HG03457 (cell line): ENCODE results near the gene CDCP1.

Experiments used
- ATAC-seq: cut with Tn5 transposase; IDR thresholded peaks from one replicate; pipeline ENCODE4 v1.9.1; 2021; ENCODE audit warnings: moderate number of reproducible peaks; ENCODE audit not compliant: unreplicated experiment

The CDCP1 gene

GRCh38 chr3:45139372-45140140 is 6.6 kb downstream of the CDCP1 start:
- ATAC-seq, result no peak

DNA sequence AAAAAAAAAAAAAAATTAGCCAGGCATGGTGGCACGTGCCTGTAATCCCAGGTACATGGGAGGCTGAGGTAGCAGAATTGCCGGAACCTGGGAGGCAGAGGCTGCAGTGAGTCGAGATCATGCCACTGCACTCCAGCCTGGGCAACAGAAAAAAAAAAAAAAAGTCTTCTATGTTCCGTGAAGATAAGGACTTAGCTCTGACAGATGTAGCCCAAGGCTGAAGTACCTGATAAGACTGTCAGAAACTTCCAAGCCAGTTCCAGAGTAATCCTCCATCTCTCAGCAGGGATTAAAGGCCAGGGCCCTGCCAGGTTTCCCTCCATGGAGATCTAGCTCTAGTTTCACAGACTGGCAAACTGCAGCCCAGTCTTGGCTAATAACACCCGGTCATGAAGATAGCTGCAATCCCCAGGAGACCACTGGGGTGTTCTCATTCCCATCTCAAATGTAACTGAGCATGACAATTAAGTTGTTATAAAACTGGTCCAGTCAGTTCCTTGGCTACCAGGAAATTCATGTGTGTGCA is 8.5 kb downstream of the CDCP1 start:
- ATAC-seq, result no peak

DNA sequence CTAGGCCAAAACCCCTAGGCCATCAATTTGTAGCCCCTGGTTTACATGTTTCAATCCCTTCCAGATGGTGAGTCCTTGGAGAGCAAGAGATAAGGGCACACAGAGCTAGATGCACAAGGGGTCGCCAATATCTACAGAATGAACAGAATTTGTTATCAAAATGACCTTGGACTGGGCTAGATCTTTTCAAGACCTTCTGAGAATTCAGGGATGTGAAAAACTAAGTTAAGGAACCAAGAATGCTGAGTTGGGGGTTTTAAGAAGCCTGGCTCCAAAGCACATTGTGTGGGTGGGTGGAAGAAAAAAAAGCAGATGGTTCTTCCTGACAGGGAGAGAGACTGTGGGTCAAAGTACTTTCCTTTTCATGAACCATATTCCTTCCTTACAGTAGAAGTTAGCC is 10.2 kb downstream of the CDCP1 start:
- ATAC-seq, result no peak

GRCh38 chr3:45134758-45135521 is 11.2 kb downstream of the CDCP1 start:
- no peak for ATAC-seq

- no peak for ATAC-seq
Measured at GRCh38 chr3:45132568-45133211, 13.5 kb downstream of the CDCP1 start.

DNA sequence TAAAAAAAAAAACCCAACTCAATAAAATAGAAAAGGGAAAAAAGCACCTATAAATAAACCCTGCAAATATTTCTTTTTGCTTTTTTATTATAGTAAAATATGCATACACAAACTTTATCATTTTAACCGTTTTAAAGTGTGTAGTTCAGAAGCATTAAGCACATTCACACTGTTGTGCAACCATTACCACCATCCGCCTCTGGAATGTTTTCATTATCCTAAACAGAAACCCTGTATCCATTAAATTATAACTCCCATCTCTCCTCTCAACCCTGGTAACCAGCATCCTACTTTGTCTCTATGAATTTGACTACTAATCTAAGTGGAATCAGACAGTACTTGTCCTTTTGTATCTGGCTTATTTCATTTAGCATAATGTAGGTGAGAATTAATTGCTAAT is 15.0 kb downstream of the CDCP1 start:
- ATAC-seq, result no peak

- ATAC-seq, result no peak
Measured at GRCh38 chr3:45130476-45130875, 15.7 kb downstream of the CDCP1 start.

GRCh38 chr3:45128950-45129349 is 17.2 kb downstream of the CDCP1 start:
- no peak for ATAC-seq

DNA sequence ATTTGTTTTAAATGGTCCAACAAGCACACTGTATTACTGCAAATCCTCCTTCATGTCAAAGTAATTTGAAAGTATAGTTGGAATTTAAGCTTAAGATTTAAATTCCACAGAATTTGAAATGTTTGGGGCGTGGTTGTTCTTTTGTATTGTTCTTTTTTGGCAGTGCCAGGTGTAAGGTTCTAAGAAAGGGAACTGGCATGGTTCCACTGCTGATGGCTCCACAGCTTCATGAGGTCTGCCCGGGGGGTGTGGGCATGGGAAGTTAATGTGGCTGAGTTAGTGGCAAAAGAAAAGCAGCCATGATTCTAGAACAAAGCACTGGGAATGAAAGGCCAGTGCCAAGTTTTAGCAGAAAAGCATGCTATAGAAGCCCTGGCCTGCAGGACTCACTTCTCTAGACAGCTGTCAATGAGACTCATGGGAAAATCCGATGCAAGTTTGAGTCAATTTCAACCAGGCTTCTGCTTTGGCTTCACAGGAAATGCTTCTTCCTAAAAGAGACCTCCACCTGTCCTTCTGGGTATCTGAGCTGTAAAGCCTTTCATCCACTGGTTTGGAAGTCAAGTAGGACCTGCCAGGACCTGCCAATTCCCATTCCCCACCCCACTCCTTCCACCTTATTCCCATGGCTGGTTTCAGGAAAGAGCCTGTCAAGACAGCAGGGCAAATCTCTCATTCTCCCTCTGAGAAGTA is 18.9 kb downstream of the CDCP1 start:
- ATAC-seq, result no peak

DNA sequence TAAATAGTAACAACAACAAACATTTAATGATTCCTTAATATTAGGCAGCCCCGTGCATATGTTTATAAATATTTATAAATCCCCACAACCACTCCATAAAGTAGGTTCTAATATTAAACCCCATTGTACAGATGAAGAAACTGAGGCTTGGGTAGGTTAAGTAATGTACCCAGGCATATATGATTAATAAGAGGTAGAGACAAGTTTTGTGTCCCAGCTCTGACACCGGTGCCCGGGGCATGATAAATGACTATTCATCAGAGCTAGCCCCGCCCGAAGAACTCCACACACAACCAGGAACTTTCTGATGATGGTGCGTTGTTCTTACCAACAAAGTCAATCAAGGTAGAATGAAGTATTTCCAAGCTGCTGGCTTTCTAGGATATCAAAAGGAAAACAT is 19.4 kb downstream of the CDCP1 start:
- ATAC-seq, result no peak

DNA sequence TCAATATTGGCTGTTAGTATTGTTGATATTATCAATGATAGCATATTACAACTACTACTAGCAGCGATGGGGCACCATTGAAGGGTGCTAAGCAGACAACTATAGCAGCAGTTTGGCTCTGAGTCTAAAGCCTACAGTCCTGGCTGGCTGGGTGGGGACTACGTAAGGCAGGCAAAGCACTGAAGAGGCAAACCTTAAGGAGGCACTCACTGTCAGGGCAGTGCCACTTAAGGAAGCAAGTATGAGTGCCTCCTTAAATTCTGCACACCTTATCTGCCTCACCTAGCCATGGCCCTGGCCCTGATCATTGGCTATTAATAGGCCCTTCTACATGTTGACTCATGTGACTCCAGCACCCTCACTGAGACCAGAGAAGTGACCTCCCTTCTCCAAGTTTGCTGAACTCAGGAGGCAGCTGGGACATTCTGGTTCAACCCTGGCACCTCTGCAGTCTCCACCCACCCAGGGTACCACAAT is 20.6 kb downstream of the CDCP1 start:
- ATAC-seq, result no peak

GRCh38 chr3:45124956-45125355 is 21.2 kb downstream of the CDCP1 start:
- ATAC-seq, result no peak

DNA sequence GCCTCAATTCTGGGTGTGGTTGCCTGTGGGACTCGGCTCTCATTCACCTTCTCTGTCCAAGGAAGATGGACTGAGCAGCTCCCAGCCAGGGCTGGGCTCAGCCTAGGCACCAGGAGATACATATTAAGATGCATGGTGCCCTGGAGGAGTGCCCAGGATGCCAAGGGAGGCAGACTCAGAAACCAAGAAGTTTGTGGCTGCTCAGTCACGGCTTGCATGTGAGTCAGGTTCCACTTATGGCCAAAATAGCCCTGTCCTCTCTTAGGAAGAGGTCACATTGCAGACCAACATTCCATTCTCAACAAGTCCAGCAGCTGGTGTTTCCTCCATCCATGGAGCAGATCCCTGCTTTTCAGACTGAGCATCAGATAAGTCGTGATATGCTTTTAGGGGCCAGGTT is 21.8 kb downstream of the CDCP1 start:
- no peak for ATAC-seq

- ATAC-seq, result no peak
Measured at GRCh38 chr3:45123581-45124269, 22.5 kb downstream of the CDCP1 start.

DNA sequence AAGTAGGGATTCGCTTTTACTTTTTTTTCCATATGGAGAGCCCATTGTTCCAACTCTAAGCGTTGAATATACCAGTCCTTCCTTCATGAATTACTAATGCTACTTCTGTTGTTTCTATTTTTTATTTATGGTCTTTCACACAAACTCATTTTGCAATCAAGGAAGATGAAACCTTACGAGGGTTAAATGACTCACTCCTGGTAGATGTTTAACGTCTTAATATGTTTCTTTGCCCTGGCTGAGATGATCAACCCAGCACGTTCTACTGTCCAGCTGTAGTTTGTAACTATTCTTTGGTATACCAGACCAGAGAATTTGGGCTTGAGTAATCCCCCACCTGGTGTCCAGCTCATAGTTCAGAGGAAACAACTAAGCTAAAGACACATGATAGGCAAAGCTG is 23.1 kb downstream of the CDCP1 start:
- ATAC-seq, result peak; percentile 61

DNA sequence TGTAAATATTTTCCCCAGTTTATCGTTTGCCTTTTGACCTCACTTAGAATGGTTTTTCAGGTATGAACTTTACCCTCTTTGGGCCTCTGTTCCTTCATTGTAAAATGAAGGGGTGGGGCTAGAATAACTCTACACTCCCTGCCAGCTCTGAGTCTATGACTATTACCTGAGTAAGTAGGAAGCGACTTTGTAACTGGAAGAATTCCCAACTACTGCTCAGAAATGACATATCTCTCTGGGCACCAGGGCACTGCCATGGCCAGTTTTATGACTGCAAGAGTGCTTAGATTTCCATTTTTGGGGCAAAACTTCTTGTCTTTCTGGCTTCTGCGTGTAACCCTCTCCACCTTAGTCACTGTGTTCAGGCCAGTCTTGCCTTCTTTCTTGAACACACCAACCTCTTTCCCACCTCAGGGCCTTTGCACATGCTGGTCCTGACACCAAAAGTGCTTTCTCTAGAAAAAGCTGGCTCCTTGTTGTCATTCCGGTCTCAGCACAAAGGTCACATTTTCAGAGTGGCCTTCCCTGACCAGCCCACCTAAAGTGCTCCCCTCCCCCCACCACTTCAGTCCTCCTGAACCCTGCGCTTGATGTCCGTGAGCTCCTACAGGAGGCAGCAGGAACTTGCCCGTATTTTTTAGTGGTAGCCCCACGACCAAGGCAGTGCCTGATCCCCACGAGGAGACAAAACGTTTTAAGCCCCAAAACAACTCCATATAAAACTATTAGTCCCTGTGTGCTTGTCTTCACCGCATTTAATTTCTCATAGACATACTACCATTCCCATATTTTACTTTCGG is 25.6 kb downstream of the CDCP1 start:
- no peak for ATAC-seq

GRCh38 chr3:45119824-45120358 is 26.3 kb downstream of the CDCP1 start:
- no peak for ATAC-seq

DNA sequence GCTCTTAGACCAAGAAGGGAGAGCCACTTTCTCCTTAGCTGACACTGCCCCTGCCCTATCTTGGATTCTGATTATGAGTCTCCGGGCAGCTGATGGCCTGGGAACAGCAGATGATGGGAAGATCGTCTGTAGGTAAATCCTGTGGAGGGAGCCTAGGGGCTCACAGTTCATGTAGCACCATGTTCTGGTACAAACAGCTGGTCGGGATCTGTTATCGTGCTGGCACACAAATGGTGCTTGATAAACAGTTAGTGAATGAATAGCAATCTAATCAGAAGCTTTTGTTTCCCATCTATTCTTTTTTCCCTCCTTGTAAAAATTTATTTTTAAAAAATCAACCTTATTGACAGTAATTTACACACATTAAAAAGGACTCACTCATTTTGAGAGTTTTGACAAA is 26.8 kb downstream of the CDCP1 start:
- ATAC-seq, result no peak

- no peak for ATAC-seq
Measured at GRCh38 chr3:45118615-45119071, 27.5 kb downstream of the CDCP1 start.
